G401 (cell line): ENCODE data around the gene ARHGAP11B. TPM values are rescaled to one million over a fixed set of nuclear protein-coding genes. Genes with fewer than 3 reads are reported as not detected.

ENCODE experiments used
- total RNA-seq: library from RNA; depleted of rRNA; stranded (reverse); fragments of >200 nt; shearing (Covaris generic); gene quantifications from 2 replicates; pipeline ENCODE4 v1.2.3, GENCODE V29; 2014; rRNA removed

The ARHGAP11B gene

Other genes with a start within 250 kb of the ARHGAP11B start
- 0.74 TPM in 1 of 2 replicates, not detected in the other for gene CHRFAM7A, start 232.6 kb upstream of the ARHGAP11B start, total RNA-seq
- not detected in 2 replicates for gene GOLGA8R, start 211.9 kb upstream of the ARHGAP11B start, total RNA-seq
- not detected in 2 replicates for gene GOLGA8Q, start 74.1 kb upstream of the ARHGAP11B start, total RNA-seq
- not detected in 2 replicates for gene GOLGA8H, start 22.1 kb upstream of the ARHGAP11B start, total RNA-seq